HG03039 (cell line): ENCODE data around the gene ZNF414.

Experiments
- ATAC-seq: cut with Tn5 transposase; IDR thresholded peaks from one replicate; pipeline ENCODE4 v1.9.1; 2021; ENCODE audit warnings: mild to moderate bottlenecking, moderate library complexity; ENCODE audit not compliant: unreplicated experiment

The ZNF414 gene

DNA sequence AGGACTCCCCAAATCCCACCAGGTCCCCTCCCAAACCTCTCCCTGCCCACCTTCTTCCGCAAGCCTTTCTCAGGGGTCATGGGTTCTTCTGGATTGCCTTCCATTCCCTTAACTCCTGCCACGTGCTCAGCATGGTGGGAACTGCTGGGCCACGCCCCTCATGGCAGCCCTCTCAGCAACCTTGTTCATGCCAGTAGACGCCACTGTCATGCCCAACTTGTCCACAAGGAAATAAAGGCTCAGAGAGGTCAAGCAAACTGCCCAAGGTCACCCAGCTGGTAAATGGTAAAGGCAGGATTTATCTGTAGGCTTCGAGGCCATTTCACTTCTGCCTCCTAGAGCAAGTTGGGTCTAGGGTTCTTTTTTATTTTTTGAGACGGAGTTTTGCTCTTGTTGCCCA lies 22.4 kb downstream of the ZNF414 start:
- no peak for ATAC-seq

DNA sequence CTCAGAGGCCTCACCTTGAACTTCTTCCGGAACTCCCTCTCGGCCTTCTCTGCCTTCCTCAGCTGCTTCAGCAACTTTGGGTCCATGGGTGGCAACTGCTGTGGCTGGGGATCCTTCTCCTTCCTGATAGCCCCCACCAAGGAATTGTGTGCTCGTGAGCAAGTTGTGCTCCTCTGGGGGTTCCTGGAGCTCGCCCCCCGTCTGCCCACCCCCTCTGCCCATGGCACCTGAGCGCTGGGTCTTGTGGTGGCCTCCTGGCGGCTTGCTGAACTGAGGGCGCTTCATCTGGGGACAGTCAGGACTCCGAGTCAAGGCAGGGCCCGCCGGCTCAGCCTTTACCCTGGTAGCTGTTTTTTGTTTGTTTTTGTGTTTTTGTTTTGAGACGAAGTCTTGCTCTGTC lies 23.1 kb downstream of the ZNF414 start:
- ATAC-seq, result no peak

DNA sequence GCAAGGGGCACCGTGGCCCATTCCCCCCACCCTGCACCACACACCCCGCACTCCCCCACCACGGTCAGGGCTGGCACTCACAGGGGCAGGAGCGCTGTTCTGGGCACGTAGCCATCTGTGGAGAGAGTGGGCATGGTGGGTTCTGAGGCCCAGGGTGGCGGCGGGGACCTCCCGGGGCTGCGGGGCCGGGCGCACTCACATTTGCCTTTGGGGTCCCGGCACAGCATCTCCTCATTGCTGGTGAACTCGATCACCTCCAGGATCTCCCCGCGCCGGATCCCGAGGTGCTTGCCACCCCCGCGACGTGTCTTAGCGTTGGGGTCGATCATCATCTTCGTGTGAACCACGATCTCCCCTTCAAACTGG lies 23.6 kb downstream of the ZNF414 start:
- ATAC-seq, result no peak

DNA sequence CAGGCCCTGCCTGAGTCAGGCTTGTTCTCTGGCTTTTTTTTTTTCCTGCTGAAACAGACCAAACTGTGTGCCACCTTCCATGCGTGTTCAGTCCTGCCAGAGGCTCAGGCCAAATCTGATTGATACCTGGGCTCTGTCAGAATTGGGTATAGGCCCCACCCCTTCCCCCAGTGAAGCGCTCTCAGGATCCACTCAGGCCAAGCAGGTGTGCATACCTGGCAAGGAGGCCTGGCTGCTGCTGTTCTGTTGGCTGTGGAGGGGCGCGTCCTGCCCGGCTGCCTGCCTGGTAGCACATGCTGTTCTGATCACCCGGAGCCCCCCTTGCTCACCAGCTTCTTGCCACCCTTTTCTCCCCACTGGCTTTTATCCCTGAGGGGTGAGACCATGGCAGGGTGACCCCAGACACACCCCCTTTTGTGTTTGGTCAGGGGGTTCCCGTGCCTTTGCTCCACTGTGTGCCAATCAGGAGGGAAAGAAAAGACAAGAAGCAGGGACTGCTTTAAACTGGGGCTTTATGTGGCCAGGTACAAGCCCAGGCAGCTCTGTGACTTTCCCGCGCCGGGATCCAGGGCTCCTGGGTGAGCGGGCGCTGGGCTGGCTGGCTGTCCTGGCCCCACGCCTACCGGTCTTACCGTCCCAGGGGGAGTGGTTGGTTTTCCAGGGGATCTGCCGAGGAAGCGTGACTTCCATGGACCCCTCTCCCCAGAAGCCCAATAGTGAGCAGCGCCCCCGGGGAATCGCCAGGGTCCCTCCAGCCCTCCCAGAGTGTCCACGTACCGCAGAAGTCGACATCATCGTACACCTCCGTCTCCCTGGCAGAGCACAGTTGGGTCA lies 24.2 kb downstream of the ZNF414 start:
- ATAC-seq, result no peak

DNA sequence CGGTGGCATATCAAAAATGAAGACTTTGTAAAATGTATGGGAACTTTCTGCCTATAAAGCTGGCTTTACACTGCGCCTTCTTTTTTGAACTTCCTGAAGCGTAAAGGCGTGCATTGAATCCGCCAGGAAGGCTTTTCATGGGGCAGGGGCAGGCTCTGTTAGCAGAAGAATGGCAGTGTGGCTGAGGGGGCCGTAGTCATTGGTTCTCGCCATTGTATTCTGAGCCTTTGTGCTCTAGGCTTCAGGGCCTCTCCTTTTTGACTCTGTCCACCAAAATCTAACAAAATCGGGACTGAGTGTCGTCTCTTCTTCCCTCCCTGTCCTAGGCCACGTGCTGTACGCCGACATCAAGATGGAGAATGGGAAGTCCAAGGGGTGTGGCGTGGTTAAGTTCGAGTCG lies 25.6 kb downstream of the ZNF414 start:
- no peak for ATAC-seq

DNA sequence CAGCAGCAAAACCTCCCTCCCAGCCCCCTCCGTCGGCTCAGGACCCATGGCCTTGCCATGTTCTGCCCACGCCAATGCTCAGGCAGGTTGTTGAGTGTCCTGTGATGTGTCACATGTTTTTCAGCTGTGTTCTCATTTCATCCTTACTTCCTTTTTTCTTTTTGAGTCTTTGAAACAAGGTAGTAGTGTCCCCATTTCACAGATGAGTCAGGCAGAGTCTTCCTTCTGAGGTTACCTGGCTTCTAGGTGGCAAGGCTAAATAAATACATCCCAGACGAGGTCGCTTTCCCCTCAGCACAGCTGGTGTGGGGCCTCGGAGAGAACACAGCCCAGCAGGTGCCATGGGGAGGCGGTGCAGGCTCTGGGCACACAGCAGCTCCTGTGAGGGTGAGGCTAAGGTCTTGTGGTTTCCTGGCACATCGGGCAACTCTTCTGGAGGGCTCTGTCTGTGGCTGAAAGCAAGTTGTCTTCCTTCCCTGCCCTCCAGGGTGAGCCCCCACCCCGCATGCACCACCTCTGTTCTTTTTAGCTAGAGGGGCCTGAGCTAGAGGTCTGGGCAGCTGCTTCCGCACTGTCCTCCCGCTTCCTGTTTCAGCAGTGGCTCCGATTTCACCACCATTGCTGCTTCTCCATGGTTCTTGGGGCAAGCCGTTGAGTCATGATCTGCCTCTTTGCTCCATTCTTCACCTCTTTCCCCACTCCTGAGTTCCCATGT lies 26.7 kb downstream of the ZNF414 start:
- no peak for ATAC-seq

DNA sequence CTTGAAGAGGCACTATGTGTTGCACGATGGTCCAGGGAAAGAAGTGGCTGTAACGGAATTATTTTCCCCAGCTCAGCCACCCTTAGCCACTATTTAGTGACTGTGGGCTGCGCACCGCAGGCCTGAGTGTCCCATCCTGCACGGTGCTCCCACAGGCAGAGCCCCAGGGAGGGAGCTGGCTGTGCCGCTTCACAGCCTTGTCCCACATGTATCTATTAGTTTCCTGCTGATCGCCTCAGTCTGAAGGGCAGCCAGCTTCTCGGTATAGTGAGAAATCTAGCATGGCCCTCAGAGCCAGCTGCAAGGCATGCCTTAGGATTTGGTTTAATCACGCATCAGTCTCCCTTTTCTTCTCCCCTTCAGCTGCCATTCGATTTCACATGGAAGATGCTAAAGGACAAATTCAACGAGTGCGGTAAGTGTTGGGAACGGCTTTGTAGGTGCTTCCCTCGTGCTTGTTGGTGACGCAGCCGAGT lies 27.3 kb downstream of the ZNF414 start:
- no peak for ATAC-seq

DNA sequence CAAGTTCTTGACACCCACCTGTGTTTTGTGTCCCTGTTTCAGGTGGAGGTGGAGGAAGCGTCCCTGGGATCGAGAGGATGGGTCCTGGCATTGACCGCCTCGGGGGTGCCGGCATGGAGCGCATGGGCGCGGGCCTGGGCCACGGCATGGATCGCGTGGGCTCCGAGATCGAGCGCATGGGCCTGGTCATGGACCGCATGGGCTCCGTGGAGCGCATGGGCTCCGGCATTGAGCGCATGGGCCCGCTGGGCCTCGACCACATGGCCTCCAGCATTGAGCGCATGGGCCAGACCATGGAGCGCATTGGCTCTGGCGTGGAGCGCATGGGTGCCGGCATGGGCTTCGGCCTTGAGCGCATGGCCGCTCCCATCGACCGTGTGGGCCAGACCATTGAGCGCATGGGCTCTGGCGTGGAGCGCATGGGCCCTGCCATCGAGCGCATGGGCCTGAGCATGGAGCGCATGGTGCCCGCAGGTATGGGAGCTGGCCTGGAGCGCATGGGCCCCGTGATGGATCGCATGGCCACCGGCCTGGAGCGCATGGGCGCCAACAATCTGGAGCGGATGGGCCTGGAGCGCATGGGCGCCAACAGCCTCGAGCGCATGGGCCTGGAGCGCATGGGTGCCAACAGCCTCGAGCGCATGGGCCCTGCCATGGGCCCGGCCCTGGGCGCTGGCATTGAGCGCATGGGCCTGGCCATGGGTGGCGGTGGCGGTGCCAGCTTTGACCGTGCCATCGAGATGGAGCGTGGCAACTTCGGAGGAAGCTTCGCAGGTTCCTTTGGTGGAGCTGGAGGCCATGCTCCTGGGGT lies 28.2 kb downstream of the ZNF414 start:
- no peak for ATAC-seq

DNA sequence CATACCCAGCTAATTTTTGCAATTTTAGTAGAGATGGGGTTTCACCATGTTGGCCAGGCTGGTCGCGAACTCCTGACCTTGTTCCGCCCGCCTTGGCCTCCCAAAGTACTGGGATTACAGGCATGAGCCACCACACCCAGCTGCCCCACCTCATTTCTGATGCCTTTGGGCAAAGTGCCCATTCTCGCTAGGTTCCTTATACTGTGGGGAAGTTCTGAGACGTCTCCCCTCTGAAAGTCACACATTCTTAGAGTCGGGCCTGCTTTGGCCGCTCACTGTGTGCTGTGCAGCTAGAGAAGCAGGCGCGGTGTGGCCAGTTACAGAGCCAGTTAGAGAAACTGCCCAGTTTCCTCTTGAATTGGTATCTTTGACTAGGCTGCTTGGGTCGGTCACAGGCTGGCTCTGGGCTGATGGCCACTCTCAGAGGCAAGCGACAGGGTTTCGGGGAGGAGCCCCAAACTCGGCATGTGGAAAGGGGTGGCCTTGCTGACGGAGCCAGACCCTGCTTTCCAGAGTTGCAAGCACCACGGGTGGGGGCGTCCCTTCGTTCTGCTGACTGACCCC lies 29.6 kb downstream of the ZNF414 start:
- ATAC-seq, result no peak

DNA sequence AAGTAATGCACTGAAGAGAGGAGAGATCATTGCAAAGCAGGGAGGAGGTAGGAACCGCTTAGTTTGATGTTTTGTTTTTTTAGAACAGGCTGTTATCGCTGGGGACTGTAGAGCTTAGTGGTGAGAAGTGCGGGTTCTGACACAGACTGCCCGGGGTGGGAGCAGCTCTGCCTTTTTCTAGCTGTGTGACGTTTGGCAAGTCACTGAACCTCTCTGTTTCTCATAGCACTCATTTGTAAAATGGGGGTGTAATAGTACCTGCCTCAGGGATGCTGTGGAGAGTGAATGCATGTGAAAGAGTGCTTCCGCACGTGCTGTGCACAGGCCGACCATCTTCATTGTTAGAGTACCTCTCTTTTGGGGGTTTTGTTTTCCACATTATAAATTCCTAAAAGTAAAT lies 30.8 kb downstream of the ZNF414 start:
- ATAC-seq, result no peak

DNA sequence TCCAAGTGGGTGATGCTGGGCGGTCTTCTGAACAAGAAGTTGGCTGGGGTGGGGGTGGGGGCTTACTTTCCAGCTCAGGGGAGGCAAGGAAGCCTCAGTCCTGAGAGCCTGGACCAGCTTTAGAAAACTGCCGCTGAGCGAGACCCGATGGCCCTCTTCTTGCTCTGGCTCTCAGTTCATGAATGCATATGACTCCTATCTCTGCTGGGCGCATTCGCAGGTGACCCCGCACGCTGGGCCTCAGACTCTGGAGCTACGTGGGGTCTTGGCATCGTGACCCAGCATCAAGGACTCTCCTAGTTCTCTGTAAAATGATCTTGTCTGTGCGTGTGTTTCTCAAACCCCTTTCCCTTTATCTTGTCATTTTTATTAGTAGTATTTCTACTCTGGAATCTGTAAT lies 31.3 kb downstream of the ZNF414 start:
- ATAC-seq, result no peak

DNA sequence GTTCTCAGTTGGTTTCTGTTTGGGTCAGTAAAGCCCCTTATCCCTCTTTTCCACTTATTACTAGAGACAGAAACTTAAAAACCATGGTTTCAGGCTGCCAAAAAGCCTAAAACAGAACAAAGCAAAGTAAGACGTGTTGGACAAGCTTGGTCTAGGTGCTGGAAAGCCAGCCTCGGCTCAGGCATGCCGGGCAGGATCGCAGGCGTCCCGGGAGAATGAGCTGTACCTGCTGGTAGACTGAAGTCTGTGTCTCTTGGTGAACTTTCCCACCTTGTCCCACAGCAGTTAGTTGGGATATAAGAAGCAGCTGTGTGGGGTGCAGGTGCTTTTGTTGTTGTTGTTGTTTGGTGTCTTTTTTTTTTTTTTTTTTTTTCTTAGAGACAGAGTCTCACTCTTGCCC lies 32.4 kb downstream of the ZNF414 start:
- ATAC-seq, result no peak

DNA sequence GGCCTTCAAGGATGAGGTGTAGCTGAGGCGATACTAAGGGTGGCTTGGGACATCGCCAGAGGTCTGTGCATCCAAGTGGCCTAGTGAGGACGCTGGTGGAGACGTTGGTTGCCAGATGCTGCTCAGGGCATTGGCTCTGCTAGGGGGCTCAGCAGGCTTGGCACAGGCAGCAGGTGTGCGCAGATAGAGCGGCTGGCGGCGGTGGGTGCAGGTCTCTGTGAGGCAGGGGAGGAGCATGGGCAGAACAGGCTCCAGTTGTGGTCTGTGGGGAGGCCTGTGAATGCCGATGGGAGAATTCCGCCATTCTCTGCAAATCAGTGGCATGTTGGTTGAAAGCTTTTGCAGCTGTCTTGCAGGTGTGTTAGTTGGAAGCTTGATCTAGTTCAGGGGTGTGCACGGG lies 32.8 kb downstream of the ZNF414 start:
- no peak for ATAC-seq

DNA sequence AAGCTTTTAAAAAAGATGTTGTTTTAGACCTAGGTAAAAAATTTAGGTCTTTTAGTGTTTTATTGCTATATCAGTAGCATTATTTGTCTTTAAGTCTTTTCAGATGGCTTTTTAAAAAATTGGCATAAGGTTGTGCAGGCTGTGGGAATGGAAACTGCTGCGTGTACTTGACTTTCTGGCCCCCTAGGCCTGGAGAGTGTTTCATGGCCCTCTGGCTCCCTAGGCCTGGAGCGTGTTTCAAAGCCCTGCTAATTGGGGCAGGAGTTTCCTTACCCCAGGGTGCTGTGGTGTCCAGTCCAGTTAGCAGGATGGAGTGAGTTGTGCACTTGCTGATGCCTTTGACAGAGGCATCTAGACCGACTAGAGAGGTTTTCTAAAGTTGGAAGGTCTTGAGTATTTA lies 35.4 kb downstream of the ZNF414 start:
- no peak for ATAC-seq

DNA sequence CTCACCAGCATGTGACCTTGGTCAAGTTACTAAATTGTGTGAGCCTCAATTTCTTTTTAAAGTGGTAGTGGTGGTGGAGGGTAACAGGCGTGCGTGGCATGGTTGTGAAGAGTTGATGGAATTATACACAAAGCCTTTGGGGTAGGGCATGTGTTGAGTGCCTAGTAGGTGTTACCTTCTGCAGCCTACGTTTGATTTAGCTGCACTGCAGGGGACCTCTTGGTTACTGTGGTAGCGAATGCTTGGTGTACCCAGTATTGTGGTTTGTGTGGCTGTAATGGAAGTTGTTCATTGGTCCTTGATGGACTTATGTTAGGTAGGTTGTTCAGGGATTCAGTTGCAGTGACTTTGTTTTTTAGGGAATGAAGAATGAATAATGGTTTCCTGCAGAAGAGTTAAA lies 36.1 kb downstream of the ZNF414 start:
- no peak for ATAC-seq

DNA sequence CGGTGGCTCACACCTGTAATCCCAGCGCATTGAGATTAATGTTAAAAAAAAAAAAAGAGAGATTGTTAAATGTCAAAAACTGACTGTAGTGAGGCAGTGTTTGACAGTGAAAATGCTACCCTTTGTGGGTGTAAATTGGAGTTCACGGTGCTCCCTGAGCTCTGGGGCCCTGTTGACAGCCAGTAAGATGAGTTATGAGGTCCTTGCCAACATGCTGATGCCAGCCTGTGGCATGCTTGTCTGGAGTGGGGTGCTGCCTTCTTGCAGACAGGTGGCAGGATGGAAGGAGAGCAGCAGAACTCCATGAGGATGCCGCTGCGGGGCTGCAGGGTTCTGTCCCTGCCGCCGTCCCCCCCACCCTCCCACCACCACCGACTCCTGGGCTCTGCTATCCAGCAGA lies 37.4 kb downstream of the ZNF414 start:
- ATAC-seq, result no peak

DNA sequence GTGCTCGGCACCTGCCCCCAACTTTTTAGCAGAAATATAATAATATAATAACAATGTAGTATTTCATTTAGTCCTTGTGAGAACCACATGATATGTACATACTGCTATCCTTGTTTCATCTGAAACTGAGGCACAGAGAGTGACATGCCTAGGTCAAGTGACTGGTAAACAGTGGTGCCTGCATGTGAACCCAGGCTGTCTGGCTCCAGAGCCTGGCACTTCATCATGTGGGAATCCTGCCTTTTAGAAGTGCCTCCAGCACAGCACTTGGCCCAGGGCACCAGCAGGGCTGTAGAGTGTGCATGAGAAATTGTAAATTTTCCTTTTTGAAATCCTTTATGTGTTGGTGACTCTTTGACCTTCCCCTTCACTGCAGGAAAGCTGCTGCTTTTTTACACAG lies 39.0 kb downstream of the ZNF414 start:
- ATAC-seq, result no peak

DNA sequence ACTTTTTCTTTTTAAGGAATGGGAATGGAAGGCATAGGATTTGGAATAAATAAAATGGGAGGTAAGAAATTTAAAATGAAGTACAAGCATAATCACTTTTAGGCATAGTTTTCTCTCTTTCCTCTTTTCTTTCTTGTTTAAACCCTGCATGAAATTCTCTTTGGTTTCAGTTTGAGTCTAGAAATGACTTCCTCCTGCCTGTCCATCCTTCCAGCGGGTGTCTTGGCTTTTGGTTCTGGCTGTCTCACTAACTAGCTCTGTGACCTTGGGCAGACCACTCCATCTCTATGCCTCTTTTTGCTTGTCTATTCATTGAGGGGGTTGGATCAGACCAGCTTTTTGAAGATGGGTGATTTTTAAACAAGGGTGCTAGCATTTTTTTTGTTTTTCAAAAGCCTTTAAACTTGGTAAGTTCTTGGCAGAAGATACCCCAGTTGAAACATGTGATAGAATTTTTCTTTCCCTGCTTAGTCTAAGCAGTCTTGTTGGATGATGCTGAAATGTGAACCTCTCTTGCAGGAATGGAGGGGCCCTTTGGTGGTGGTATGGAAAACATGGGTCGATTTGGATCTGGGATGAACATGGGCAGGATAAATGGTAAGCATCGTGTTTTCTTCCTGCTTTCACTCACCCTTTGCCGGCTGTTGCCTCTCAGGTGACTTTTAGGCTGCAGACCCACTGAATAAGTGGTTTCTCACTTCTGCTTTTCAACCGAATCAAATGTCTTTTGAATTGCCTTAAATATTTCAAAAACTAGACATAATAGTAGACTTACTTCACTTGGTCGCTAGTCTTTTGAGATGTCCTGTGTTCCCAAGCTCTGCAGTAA lies 40.1 kb downstream of the ZNF414 start:
- ATAC-seq, result no peak

DNA sequence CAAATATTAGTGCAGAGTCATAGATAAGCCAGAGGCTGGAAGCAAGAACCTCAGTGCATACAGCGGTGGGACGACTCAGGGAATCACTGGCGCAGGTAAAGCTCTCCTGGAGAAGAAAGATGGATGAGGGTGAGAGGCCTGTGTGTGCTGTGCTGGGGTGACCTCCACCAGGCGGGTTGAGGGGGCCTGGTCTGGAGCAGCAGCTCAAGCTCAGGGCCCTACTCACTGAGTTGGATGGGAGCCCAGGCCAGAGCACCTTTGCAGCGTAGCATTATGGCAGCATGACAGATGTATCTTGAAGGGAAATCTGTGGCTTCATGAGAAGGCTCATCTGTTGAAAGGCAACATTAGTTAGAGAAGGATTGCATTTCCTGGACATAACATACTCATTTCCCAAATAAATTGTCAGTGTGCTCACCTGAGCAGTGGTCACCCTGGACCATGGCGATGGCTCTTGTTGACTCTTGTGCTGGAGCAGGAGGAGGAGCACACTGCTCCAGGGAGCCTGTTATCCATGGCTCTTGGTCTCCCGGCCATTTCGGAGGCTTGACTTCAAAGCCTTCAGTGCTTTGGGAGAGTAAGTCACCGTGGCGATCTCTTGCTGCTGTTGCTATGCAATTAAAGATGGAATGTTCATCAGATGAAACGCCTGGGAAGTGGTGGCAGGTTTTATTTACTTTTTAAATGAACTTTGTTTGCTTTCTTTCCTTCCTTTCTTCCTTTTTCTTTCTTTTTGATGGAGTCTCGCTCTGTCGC lies 44.2 kb downstream of the ZNF414 start:
- no peak for ATAC-seq
